Measurements from ENCODE around the gene FOXJ3. TPM values are rescaled to one million over a fixed set of nuclear protein-coding genes. Genes with fewer than 3 reads are reported as not detected.

Gene FOXJ3
- total and polyA plus RNA-seq, 10 donors = 8.9 to 85.8 (median 57.3) TPM

DNA sequence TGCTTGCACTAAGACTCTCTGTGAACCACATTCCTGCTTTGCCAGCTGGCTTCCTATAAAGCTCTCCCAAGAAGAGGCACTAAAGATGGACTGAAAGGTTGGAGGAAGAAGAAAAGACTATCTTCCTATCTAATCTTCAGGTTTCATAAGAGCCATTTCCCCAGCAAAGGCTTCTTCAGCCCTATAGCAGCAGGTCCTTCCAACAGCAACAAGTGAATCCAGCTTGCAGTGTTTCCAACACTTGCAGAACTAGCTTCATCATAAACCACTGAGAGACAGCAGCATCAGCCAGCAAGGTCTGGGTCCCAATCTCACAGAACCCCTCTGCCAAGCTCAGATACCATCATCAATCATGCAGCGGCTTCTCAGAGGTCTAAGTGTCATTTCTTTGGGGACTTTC lies 28.1 kb downstream of the FOXJ3 start:
- WGBS, 5 donors = 88 to 100% (median 93%) methylated on average over 1 of the region's 1 CpG
- Histone ChIP-seq H3K4me3 (no peak overlapping the region), H3K27me3 (replicated peaks in 1 of 7) (no peaks in the 10 kb centered on the region), H3K27ac (no peak overlapping the region), H3K36me3 (peaks cover 0 to 40% (median 3%) of the 10 kb centered on the region in 6 donors), H3K9me3 (peaks cover 2 to 17% (median 8%) of the 10 kb centered on the region in 8 donors), H3K4me1 (peaks cover 0 to 17% (median 2%) of the 10 kb centered on the region in 6 donors)
- TF ChIP-seq POLR2AphosphoS5 (IDR thresholded peaks at IDR 0.05) = no peak
- TF ChIP-seq POLR2A (IDR thresholded peaks at IDR 0.05) = no peak
- TF ChIP-seq, protein P1, sequence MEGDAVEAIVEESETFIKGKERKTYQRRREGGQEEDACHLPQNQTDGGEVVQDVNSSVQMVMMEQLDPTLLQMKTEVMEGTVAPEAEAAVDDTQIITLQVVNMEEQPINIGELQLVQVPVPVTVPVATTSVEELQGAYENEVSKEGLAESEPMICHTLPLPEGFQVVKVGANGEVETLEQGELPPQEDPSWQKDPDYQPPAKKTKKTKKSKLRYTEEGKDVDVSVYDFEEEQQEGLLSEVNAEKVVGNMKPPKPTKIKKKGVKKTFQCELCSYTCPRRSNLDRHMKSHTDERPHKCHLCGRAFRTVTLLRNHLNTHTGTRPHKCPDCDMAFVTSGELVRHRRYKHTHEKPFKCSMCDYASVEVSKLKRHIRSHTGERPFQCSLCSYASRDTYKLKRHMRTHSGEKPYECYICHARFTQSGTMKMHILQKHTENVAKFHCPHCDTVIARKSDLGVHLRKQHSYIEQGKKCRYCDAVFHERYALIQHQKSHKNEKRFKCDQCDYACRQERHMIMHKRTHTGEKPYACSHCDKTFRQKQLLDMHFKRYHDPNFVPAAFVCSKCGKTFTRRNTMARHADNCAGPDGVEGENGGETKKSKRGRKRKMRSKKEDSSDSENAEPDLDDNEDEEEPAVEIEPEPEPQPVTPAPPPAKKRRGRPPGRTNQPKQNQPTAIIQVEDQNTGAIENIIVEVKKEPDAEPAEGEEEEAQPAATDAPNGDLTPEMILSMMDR (IDR thresholded peaks at IDR 0.05 in 8 of 11, conservative IDR thresholded peaks at IDR 0.05 in 3 of 11) = no peak
- no peak for DNase-seq
- intact Hi-C loops (cut with DNase I; ENCODE audit: low total_unique reads) = no loop called here

DNA sequence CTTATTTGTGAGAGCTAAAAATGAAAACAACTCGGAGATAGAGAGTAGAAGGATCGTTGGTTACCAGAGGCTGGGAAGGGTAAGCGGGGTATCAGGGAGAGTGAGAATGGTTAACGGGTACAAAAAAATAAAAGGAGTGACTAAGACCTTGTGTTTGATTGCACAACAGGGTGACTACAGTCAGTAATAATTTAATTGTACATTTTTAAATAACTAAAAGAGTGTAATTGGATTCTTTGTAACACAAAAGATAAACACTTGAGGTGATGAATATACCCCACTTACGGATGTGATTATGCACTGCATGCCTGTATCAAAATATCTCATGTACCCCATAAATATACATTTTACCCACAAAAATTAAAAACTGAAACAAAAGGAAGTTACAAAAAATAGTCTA lies 29.4 kb downstream of the FOXJ3 start:
- H3K4me1 ChIP-seq = peaks cover 0 to 5% (median 0%) of the 10 kb centered on the region in 6 donors
- DNase-seq = no peak
- TF ChIP-seq POLR2A (IDR thresholded peaks at IDR 0.05) = no peak
- no peak for TF ChIP-seq POLR2AphosphoS5 (IDR thresholded peaks at IDR 0.05)
- TF ChIP-seq, protein P1 (IDR thresholded peaks at IDR 0.05 in 8 of 11, conservative IDR thresholded peaks at IDR 0.05 in 3 of 11) = no peak
- WGBS, 5 donors = 93 to 99% (median 95%) methylated on average over 5 of the region's 5 CpGs
- H3K9me3 ChIP-seq = peaks cover 5 to 30% (median 18%) of the 10 kb centered on the region in 8 donors
- H3K36me3 ChIP-seq = peaks cover 0 to 49% (median 5%) of the 10 kb centered on the region in 6 donors
- H3K27me3 ChIP-seq (replicated peaks in 1 of 7) = no peaks in the 10 kb centered on the region
- no peak overlapping the region for H3K4me3 ChIP-seq
- no peak overlapping the region for H3K27ac ChIP-seq
- intact Hi-C loops (cut with DNase I; ENCODE audit: low total_unique reads) = no loop called here

DNA sequence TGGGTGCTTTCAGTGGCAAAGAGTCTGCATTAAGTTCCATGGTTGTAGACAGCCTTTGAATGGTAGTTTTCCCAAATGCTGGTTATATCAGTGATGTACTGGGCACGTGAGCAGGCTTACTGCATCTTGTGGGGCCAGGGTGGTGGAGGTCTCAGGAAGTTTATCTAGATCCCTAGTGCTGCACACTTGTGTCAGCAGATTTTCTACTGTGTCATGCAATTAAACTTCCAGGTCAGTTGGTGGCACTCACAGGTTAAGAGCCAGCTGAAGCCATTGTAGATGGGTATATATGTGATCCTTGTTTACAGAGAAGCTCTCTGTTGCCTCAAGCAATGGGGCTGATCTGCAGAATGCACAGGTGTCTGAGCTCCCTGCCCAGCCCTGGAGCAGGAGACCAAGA lies 33.0 kb downstream of the FOXJ3 start:
- Histone ChIP-seq H3K27me3 (replicated peaks in 1 of 7) (no peaks in the 10 kb centered on the region), H3K9me3 (peaks cover 5 to 40% (median 20%) of the 10 kb centered on the region in 8 donors), H3K4me1 (peaks cover 0 to 3% (median 0%) of the 10 kb centered on the region in 6 donors), H3K36me3 (peaks cover 0 to 29% (median 3%) of the 10 kb centered on the region in 6 donors), H3K4me3 (no peak overlapping the region), H3K27ac (no peak overlapping the region)
- no peak for DNase-seq
- intact Hi-C loops (cut with DNase I; ENCODE audit: low total_unique reads) = no loop called here
- TF ChIP-seq, protein P1 (IDR thresholded peaks at IDR 0.05 in 8 of 11, conservative IDR thresholded peaks at IDR 0.05 in 3 of 11) = no peak
- TF ChIP-seq POLR2AphosphoS5 (IDR thresholded peaks at IDR 0.05) = no peak
- no peak for TF ChIP-seq POLR2A (IDR thresholded peaks at IDR 0.05)
- 94 to 100% (median 100%) methylated on average over 1 of the region's 1 CpG for WGBS, 5 donors

- Histone ChIP-seq H3K27ac (no peak overlapping the region), H3K27me3 (replicated peaks in 1 of 7) (no peaks in the 10 kb centered on the region), H3K4me3 (no peak overlapping the region), H3K36me3 (peaks cover 0 to 15% (median 3%) of the 10 kb centered on the region in 6 donors), H3K4me1 (no peaks in the 10 kb centered on the region), H3K9me3 (peaks cover 5 to 29% (median 19%) of the 10 kb centered on the region in 8 donors)
- TF ChIP-seq POLR2AphosphoS5 (IDR thresholded peaks at IDR 0.05) (no peak), POLR2A (IDR thresholded peaks at IDR 0.05) (no peak)
- TF ChIP-seq, protein P1 (IDR thresholded peaks at IDR 0.05 in 8 of 11, conservative IDR thresholded peaks at IDR 0.05 in 3 of 11) = no peak
- 80 to 97% (median 86%) methylated on average over 2 of the region's 2 CpGs for WGBS, 5 donors
- DNase-seq = no peak
- intact Hi-C loops (cut with DNase I; ENCODE audit: low total_unique reads) = no loop called here
Observed at GRCh38 chr1:42298520-42298919, 36.5 kb downstream of the FOXJ3 start.

Measured in spleen (tissue), 11 donors.